DND-41 (cell line): ENCODE data around the gene PPARA.
A peak's percentile ranks its signal among the peaks of the same experiment; 100 is the strongest.

Source experiments
- EZH2 ChIP-seq: IDR thresholded peaks from 3 replicates; pipeline ENCODE4 v1.6.1; 2012; ENCODE audit warnings: borderline replicate concordance, low read depth, mild to moderate bottlenecking, moderate library complexity, low read length, inconsistent platforms; ENCODE audit not compliant: severe bottlenecking
- TF ChIP-seq, protein P1 (sequence below): IDR thresholded peaks from 2 replicates; pipeline ENCODE4 v1.5.1; 2012; ENCODE audit warnings: borderline replicate concordance, low read length, moderate library complexity, mild to moderate bottlenecking; ENCODE audit not compliant: poor library complexity, severe bottlenecking; ENCODE audit errors: extremely low read depth

DNA sequence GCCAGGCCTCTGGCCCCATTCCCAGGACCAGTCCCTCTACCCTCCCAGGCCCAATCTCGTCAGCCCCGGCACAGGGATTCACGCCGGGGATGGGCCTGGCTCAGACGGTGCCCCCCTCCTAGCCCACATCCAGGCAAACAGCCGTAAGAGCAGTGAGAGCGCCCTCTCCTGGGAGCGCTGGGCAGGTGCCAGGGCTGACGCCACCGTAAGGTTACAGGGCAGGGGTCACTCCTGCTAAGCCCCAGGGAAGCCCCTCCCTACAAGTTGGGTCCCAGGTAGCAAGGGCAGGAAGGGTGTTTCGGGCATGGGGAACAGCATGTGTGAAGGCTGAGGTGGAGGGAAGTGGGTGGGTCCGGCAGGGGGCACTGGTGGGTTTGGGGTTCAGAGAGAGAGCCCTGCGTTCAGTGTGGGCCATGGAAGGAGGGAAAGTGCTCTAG, 19.2 kb upstream of the PPARA start:
- TF ChIP-seq, protein P1, sequence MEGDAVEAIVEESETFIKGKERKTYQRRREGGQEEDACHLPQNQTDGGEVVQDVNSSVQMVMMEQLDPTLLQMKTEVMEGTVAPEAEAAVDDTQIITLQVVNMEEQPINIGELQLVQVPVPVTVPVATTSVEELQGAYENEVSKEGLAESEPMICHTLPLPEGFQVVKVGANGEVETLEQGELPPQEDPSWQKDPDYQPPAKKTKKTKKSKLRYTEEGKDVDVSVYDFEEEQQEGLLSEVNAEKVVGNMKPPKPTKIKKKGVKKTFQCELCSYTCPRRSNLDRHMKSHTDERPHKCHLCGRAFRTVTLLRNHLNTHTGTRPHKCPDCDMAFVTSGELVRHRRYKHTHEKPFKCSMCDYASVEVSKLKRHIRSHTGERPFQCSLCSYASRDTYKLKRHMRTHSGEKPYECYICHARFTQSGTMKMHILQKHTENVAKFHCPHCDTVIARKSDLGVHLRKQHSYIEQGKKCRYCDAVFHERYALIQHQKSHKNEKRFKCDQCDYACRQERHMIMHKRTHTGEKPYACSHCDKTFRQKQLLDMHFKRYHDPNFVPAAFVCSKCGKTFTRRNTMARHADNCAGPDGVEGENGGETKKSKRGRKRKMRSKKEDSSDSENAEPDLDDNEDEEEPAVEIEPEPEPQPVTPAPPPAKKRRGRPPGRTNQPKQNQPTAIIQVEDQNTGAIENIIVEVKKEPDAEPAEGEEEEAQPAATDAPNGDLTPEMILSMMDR, result peak; percentile 63
- TF ChIP-seq EZH2, result no peak
